GM18507 (cell line): ENCODE measurements around the gene KLHL29.

Experiments used
- DNase-seq: peaks from one replicate; pipeline ENCODE4 v3.0.0; 2011; ENCODE audit warnings: low read depth; ENCODE audit not compliant: insufficient read length; ENCODE audit errors: extremely low spot score
- FAIRE-seq: peaks from 2 replicates; lab custom pipeline; 2011; peaks lifted over from hg19 to GRCh38; lab: Jason Lieb, UNC

The KLHL29 gene

GRCh38 chr2:23500836-23501235 is 115.9 kb downstream of the KLHL29 start:
- DNase-seq (no peak), FAIRE-seq (no peak)

- DNase-seq (no peak), FAIRE-seq (no peak)
Observed at GRCh38 chr2:23502096-23502495, 117.1 kb downstream of the KLHL29 start.

DNA sequence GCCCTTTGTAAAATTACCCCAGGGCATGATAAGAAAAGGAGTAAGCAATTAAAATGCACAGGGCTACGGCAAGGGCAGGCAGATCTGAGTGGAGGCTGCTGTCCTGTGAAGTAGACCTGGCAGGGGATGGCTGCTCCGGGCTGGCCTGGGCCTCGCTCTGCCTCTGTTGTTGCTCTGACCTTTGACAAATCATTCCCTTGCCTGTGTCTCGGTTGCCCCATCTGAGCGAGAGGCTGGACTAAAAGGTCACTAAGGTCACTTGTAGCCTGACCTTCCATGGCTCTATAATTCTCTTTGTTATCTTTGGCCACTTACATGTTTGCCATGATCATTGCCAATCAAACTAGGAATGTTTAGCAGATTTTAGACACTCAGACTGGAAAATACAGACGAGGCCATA is 118.1 kb downstream of the KLHL29 start:
- DNase-seq (no peak), FAIRE-seq (no peak)

GRCh38 chr2:23503682-23504081 is 118.7 kb downstream of the KLHL29 start:
- no peak for FAIRE-seq
- no peak for DNase-seq

DNA sequence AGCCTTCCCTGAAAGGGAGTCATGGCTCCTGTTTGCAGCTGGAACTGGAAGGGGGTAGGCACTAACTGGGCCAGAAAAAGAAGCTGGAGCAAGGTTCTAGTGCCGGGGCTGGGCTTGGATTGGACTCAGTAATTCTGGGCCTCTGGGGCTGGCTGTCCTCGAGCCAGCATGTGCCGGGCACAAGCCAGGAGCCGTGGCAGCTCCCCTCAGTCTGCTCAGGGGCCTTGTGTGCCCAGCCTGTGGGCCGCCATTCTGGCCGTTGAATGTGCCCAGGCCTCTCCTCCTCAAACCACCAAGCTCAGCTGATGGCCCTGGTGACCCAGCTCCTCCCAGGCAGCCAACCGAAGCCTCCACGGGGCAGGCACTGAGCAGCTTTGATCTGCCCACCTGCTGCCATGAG is 119.6 kb downstream of the KLHL29 start:
- DNase-seq (no peak), FAIRE-seq (no peak)

DNA sequence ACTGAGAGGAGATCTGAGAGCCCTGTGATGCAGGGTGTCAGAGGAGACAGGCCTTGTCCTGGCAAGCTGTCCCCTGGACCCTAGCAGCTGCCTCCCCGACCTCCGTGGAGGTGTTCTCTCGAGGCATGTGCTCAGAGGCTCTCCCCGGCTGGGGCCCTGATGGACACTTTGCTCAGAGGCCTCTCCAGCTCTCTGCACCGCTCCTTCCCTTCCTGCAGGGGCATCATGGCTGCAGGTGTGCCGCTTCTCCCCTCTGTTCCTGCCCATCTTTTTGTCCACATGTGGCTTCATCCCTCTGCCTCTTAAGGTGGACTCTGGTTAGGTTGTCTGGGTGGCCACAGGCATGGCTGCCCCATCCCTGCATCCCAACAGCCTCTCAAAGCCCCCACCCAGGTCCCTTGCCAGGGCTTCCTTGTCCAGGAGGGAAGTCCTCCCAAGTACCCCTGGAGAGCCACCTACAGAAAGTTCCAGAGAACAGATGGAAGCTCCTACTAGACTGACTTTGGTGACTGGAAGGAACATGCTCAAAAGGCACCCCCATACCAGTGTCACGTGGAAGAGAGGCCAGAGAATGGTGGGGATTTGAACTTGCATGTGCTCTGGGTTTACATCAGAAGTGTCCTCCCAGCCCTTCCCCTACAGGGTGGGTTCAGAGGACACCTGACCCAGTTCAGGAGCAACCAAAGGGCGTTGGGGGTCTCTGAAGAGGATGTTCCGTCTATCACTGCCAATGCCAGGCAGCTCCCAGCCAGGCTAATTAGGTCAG is 120.4 kb downstream of the KLHL29 start:
- FAIRE-seq (no peak), DNase-seq (no peak)

GRCh38 chr2:23505984-23506380 is 121.0 kb downstream of the KLHL29 start:
- FAIRE-seq, result no peak
- DNase-seq, result no peak

DNA sequence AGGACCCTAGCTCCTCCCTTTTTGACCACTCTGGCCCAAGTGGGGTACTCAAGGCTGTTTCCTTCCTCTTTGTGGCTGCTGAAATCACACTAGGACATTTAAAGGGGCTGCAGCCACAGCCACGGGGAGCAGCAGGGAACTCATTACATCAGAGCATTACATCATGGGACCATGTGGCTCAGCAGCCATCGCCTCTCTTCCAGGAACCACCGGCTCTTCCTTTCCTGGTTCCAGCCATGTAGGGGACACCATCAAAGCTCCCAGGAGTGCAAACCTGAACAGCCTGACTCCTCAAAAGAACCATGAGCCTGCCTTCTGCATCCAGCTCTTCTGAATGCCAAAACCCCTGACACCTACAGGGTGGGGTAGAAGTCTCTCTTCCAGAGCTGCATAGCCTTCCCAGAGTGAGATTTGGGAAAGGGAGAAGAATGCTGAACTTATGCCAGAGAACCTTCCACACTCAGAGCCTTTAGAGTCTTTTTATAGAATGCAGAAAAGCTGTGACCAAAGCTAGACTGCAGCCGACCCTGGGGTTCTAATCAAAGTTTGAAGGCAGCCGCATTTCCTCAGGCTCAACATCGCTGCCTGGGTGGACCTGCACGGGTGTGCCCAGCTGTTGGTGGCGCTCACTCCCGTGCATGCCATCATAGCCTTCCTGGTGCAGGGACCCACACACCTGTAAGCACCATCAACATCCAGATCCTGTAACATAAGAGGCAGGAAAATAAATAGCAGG is 121.7 kb downstream of the KLHL29 start:
- FAIRE-seq, result no peak
- DNase-seq, result no peak

DNA sequence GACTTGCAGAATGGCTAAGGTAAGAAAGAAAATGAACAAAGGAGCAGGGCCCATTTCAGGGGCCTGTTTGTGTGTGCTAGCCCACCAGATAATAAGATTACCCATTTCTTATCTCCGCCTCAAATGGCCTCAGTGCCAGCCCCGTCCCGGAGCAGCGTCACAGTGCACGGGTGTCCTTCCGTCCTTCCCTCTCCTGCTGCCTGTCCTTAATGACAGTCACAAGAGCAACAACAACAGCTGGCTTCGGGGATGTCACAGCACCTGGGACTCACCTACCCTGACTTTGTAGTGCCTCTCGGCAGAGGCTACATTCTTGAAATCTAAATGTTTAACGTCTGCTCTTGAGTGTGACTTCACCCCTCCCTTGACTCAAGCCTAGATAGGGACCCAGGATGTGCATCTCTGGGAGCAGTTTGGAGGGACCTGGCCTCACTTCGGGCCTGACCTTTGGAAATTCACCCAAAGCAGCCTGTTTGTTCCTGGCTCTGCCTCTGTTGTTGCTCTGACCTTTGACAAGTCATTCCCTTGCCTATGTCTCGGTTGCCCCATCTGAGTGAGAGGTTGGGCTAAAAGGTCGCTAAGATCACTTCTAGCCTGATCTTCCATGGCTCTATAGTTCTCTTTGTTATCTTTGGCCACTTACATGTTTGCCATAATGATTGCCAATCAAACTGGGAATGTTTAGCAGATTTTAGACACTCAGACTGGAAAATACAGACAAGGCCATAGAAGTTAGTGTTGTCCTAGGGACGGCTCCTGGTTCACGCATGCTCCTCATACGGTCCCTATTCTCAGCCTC is 122.5 kb downstream of the KLHL29 start:
- no peak for FAIRE-seq
- DNase-seq, result no peak

- FAIRE-seq (no peak), DNase-seq (no peak)
Observed at GRCh38 chr2:23508066-23508390, 123.0 kb downstream of the KLHL29 start.

DNA sequence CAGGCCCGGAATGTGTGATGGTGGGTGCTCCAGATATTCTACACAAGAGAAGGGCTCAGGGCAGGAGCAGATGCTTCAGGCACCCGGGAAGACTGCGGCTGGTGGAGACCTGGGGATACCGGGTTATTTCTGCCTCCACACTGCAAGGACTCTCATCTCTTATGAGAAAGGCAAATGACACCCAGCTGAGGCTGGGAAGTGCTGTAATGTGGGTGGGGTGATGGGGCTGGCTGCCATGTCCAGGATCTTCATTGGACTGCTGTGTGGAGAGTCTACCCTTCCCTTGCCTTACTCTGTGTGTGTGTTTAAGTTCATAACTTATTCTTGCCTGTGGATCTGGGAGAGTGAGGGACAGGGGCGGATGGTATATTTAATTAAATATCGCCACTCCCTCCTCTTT is 124.1 kb downstream of the KLHL29 start:
- no peak for FAIRE-seq

DNA sequence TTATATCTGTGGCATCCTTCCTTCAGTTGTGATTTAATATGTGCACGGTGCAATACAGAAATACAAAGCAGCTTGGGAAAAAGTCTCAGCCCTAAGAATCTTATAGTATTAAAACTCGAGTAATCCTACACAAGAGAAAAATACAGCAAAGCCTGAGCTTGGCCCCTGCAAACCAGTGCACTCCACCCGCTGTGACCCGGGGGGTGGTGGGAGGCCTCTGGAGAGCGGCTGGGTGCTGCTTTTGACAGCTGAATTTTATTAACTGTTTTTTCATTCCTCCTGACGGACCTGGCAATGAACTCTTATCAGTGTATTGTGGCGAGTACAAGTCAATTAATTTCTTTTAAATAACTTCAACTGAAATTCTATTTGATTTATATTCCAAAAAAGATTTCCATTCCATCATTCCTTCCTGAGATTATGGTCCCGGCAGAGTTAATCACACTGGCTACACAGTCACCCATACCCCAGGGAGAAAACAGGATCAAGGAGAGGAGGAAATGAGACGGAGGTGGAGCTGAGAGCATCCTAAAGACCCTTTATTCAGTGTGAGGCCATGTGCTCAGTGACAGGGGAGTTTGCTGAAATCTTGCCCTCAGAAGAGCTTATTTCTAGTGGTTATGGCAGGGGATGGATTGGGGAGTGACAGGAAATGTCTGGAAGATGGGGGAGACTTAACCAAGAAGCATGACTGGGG is 124.8 kb downstream of the KLHL29 start:
- FAIRE-seq (no peak), DNase-seq (no peak)

More for the DNA sequence above, 124.1 kb downstream of the KLHL29 start:
- DNase-seq, result no peak

DNA sequence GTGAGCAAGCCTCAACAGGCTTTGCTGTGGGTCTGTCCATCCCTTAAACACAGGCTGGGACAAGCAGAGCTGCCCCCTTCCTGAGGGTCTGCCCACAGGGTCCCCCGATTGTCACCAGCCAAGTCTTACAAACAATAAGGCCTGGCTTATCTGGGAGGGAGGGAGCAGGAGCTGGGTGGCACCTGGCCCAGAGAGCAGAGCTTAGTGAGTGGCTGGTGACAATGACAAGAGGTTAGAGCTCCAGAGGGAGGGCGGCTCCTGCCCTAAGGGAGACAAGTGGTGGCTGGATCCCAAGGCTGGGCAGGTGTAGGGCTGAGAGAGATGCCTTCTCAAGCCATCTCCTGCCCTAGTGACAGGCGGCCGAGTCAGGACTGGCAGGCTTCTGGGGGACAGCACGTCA is 125.5 kb downstream of the KLHL29 start:
- DNase-seq (no peak), FAIRE-seq (no peak)

DNA sequence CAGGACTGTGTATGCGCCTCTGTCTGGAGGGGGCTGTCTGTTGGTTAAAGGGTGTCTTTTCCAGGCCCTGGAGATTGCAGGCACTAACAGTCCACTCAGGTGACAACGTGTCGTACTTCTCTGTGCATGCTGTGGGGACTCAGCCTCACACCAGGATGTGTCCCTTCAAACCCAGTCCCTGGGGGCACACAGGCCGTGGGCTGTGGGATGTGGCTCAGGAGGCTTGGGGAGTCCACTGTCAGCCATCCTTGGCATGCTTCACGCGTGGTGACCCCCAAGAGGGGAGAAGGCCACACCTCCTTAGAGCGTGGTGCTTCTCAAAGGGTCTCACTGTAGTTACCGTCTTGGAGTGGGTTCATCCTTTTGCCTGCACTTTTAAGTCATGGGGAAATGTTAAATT is 127.8 kb downstream of the KLHL29 start:
- DNase-seq, result no peak
- no peak for FAIRE-seq

DNA sequence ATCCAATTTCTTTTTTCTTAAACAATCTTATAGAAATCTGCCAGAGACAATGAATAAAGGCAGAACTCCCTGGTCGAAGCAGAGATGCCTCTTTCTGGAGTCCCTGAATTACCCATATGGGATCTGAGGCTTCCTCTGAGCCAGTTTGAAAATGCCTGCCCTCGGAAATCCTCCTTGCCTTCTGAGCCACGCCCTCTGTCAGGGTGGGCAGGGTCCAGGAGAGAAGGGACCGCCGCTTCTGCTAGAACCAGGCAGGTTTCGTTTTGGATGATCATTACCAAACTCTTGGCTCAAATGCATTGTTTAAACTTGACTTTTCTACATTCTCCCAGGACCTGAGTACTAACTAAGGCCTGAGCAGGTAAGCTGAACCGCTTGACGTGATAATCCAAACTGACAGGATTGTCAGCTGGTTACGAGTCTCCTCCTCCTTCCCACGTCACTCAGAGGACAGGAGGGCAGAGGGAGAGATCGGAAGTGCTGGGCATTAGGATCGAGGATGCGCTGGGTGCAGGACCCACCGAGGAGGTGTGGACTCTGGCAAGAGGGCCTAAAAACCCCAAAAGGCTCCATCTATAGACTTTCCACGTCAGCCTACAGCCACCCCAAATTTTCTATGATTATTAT is 128.4 kb downstream of the KLHL29 start:
- DNase-seq (no peak), FAIRE-seq (no peak)

DNA sequence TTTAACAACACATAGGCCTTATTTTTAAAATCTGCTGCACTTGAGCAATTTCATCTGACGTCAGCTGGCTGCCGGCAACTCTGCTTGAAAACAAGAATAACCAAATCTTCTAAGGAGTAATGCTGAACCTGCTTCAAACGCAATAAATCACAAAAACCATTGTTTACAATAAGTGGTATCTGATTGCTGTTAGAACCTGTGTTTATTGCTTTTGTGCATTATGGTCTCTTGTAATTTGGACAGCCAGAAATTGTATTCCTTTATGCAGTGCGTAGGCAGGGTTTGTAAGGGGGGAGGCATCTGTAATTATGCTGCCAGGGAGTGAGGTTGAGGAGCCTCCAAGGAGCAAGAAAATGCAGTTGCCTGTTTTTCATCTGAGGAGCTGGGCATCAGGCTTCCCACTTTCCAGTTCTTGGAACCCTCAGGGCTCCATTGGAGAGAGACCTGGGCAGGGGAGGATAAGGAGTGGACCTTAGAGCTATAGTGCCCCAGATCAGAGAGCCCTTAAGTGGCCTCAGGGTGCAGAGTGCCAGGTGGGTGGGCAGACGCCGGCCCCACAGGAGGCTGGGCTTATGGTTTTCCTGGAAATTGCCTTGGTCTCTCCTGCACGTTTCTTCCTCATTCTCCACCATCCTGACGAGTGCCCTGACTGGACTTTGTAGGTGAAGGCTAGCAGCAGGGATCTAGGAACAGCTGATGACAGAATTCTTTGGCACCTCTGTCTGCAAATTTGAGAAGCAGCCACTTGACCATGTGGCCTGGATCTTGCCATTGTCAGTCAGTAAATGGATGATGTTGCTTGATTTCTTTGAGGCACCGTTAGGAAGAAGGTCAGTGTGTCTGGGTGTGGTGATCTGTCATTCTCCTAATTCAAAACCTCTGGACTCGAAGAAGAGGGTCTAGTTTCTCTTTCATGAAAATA is 129.2 kb downstream of the KLHL29 start:
- no peak for DNase-seq

DNA sequence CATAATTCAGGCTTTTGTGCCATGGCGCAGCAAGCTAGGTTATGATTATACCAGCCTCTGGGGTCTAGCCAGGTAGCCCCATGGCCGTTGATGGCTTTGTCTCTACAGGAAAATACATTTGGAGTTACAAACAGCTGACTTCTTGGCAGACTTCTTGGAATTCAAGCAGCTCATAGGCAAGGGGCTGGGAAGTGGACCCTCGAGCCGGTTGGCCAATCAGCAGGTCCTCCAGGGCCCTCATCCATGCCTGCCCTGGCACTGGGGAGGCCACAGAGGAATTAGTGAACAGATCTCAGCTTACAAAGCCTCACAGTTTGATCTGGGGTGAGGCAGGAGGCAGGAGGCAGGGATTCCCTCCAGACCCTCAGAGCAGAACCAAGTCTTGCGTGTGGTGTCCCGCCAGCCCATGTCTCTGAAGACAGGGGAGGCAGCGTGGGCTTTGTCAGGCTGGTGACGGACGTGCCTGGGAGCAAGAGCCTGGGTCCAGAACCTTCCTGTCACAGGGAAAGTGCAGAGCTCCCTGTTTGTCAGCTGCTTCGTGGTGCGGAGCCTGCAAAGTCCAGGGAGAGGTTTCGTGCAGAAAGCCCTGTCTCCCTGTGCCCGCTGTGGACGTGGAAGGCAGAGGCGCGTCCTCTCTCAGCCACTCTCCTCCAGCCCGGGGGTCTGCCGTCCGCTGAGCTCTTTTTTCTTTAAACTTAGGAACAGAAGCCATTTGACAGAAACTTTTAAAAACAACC is 131.7 kb downstream of the KLHL29 start:
- DNase-seq (no peak), FAIRE-seq (no peak)

More for the DNA sequence above, 129.2 kb downstream of the KLHL29 start:
- FAIRE-seq, result no peak
